ENCODE results near the gene PEX3.
"Not testable (repeated sequence)": the region's sequence is repeated elsewhere in the genome, so short reads cannot be mapped to it uniquely, and the experiment has no call there.

The PEX3 gene

GRCh38 chr6:143447865-143448264, 2.7 kb upstream of the PEX3 start:
- not testable (repeated sequence) for DNase-seq (ENCODE audit: low read depth in 2 of 2)

- DNase-seq (ENCODE audit: low read depth in 2 of 2), result no peak
Measured at GRCh38 chr6:143449082-143449713, 1.4 kb upstream of the PEX3 start.

DNA sequence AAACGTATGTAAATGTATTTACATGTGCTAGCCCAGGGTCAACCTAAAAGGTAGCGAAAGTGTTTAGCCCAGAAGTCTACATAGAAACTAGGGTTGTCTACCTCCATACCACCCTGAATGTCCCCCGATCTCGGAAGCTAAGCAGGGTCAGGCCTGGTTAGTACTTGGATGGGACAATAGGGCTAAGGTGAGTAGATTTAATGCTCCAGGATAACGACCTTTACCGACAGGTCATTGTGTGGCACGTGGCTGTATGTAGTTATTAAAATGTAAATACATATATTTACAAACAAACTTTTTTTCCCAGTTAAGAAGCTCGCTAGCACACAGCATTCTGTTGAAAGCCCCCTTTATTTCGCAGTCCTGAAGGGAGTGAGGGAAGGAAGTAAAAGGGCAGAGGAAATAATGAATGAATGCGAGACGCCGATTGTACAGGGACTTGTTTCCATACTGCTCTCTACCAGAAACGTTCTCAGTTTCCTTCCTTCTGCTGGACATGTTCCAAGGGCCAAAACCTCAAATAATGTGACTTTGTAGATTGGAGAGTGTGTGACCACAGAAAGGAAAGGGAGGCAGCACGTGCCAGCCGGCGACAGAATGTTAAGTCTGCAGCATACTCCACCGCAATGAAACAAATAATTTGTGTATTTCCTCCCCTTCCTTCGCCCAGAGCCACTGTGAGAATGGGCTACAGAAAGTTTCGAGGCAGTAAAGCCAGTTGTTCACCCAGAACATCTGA, 722 bp upstream of the PEX3 start:
- DNase-seq (ENCODE audit: low read depth in 2 of 2), result peak in 1 of 2 experiments; percentile 13

- no peak for DNase-seq (ENCODE audit: low read depth in 2 of 2)
Measured at GRCh38 chr6:143451531-143451930, 926 bp downstream of the PEX3 start.

DNA sequence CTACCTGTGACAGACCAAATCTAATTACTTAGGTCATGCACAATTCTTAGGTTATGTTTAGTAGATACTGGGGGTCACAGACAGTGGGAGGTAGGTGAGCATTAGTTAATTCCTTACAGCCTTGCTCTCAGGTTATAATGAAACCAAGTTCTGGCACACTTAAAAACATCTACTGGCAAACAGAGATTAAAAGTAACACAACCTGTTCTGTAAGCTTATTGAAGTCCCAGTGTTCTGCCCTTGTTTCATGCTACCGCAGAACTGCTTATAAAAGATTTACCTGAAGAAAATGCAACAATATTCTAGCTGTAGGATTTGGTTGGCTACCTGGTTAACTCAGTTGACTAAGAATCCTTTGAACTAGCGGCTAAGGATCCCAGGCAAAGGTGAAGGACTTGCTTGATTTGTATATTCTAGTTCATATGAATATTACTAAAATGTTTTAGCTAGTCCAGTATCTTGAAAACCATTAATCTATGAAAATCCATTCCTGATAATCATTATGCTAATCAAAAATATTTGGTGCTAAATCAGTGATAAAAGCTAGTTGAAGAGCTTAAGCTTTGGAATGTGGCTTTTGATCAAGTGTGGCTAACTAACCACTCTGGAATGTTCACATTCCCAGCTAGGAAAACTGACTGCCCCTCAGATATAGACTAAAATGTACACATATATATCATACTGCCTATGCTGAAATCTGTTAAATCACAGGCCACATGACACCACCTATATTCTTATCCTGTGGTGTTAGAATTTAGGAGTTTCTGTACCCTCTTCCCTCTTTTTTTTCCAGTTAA, 7.2 kb downstream of the PEX3 start:
- no peak for DNase-seq (ENCODE audit: low read depth in 2 of 2)

DNA sequence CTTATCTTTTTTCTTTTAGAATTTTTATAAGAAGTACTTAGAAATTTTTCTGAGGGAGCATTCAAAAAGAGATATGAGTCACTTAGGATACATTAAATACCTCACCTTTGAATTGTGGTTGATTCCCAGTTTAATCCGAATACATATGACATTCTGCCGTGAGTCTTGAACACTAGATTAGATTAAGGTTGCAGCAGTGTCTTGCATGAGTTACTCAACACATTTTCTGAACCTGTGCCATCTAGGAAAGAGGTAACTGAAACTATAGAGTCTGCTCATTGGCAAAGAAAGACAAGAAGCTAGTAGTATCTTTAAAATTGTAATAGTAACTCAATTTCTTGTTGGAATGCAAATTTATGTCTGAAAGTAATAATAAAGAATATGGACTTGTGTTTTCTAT, 14.9 kb downstream of the PEX3 start:
- no peak for DNase-seq (ENCODE audit: low read depth in 2 of 2)

- no peak for DNase-seq (ENCODE audit: low read depth in 2 of 2)
Measured at GRCh38 chr6:143468026-143468425, 17.4 kb downstream of the PEX3 start.

DNA sequence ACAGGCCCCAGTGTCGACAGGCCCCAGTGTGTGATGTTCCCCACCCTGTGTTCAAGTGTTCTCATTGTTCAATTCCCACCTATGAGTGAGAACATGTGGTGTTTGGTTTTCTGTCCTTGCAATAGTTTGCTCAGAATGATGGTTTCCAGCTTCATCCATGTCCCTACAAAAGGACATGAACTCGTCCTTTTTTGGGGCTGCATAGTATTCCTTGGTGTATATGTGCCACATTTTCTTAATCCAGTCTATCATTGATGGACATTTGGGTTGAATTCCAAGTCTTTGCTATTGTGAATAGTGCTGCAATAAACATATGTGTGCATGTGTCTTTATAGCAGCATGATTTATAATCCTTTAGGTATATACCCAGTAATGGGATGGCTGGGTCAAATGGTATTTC, 18.2 kb downstream of the PEX3 start:
- DNase-seq (ENCODE audit: low read depth in 2 of 2), result not testable (repeated sequence)

DNA sequence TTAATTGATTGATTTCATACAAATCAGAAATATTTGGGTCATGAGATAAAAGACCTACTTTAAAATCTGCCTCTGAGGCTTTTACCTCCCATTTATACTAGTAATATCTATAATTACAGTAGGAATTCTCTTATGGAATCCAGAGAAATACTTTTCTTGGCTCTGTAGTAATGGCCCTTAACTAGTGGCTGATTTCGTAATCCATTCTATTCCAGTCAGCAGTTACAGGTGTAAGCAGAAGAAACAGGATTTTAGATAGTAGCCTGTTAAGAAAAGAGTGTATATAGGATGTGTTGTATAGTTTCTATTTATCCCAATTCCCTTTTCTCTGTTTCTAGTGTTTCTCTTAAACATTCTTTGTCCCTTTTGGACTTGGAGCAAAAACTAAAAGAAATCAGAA, 21.2 kb downstream of the PEX3 start:
- no peak for DNase-seq (ENCODE audit: low read depth in 2 of 2)

DNA sequence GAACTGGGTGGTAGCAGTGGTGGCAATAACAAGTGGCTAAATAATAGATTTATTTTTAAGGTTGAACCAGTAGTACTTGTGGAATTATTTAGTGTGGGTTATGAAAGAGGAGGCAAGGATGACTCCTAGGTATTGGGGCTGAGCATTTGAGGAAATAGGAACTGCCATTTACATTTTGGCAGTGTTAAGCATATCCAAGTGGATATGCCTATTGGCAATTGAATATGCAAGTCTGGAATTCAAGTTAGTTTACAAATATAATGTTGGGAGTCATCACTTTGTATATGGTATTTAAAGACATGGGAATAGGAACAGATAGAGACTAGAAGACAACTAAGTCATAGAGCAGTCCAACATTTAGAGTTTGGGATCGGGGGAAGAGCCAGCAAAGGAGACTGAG, 25.9 kb downstream of the PEX3 start:
- DNase-seq (ENCODE audit: low read depth in 2 of 2), result no peak

DNA sequence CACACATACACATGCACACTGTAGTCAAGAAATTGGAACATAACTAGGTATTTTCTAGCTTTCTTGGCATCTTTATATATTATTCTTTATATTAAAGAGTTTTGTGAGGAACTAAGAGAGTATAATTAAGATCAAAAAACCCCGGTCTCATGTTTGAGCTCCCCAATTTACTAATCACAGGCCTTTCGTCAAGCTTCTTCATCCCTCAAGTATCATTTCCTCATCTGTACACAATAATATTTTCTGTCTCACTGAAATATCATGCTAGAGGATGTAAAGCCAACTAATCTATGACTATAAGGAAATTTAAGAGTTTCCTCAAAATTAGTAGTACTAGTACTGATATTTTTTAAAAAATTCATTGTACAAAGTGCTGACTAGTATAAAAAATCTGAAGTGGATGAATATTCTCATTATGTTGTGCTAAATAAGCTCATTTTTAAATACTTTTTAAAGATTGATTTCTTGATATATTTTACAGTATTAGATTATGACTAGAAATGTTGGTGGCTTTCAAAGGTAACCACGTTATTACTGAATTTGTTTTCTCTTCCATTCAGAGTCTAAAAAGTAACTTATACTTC, 28.0 kb downstream of the PEX3 start:
- DNase-seq (ENCODE audit: low read depth in 2 of 2), result no peak

DNA sequence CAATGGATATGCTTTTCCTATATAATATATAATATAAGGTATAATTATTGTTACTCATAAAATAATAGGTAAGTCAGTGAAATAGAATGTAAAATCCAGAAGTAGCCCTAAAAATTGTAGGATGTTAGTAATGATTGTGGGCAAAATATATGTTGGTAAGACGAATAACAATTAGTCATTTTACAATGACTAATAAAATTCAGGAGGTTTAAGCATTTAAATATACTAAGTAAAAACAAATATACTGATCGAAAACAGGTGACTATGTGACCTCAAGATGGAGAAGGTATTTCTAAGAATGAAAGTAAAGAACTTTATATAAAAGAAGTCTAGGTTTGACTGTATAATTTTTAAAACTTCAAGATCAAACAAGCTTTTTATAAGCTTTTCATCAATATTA, 32.0 kb downstream of the PEX3 start:
- no peak for DNase-seq (ENCODE audit: low read depth in 2 of 2)

DNA sequence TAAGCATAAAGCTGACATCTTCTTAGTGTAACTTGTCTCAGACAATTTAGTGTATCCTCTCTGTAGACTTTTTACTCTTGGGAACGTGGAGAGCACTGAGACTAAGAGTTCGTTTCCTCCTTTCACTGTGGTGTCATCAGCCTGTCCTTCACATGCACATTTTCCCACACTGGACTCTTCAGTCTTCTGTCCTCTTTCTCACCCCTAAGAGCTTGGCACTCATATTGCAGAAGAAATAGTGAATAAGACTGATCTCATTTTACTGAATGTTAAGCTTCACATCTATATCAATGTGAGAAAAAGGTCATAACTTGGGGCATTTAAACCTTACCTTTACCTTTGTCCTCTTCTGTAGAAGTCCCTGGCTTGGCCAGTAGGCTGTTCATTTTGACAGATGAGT, 35.4 kb downstream of the PEX3 start:
- no peak for DNase-seq (ENCODE audit: low read depth in 2 of 2)

- DNase-seq (ENCODE audit: low read depth in 2 of 2), result no peak
Measured at GRCh38 chr6:143486752-143487151, 36.1 kb downstream of the PEX3 start.

DNA sequence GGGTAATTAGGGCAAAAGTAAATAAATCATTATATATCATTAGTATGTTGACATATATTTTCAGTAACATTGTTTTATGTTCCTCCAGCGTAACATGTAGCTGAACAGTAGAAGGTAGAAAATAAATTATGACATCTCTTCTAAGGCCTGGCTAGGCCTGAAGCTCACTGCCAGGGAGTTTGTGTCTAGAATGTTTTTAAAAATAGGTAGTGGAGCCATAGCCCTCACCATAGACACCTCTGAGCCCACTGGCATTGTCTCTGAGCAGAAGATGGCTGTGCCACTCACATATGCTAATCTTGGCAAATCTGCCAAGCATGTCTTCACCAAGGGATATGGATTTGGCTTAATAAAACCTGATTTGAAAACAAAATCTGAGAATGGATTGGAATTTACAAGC, 39.6 kb downstream of the PEX3 start:
- DNase-seq (ENCODE audit: low read depth in 2 of 2), result no peak

DNA sequence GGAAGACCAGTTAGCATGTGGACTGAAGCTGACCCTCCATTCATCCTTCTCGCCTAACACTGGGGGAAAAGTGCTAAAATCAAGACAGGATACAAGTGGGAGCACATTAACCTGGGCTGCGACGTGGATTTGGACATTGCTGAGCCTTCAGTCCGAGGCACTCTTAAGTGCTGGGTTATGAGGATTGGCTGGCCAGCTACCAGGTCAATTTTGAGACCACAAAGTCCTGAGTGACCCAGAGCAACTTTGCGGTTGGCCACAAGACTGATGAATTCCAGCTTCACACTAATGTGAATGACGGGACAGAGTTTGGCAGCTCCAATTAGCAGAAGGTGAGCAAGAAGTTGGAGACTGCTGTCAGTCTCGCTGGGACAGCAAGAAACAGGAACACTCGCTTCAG, 40.2 kb downstream of the PEX3 start:
- DNase-seq (ENCODE audit: low read depth in 2 of 2), result no peak

GRCh38 chr6:143496974-143497373, 46.4 kb downstream of the PEX3 start:
- DNase-seq (ENCODE audit: low read depth in 2 of 2), result no peak

DNA sequence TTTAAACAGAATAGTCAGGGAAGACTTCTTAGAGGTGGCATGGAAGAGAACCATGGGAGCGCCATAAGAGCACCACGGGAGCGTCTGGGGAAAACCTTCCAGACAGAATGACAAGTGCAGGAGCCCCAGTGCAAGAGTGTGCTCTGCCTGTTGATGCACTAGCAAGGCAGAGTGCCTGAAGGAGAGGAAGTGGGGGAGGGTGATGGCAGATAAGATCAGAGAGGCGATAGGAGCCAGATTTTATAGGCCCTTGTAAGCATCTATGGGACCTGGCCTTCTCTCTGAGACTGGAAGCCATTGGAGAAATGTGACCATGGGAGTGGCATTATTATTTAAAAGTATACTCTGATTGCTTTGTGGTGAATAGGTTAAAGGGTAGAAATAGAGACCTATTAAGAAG, 47.8 kb downstream of the PEX3 start:
- DNase-seq (ENCODE audit: low read depth in 2 of 2), result no peak

DNA sequence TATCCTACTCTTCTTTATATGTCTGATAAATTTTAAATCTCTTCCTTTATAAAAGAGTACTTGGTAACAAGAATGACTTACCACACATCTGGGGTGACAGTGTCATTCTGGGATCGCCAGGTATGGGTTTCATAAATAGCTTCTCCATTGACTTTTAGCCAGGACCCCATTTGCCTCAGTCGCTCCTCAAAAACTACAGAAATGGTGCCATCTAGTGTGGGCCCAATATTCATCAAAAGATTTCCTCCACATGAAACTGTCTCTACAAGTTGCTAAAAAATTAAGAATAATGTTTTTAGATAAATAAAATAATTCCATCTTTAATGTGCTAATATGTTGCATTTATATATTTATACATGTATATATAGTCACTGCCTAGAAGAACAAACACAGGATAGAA, 51.2 kb downstream of the PEX3 start:
- DNase-seq (ENCODE audit: low read depth in 2 of 2), result no peak

DNA sequence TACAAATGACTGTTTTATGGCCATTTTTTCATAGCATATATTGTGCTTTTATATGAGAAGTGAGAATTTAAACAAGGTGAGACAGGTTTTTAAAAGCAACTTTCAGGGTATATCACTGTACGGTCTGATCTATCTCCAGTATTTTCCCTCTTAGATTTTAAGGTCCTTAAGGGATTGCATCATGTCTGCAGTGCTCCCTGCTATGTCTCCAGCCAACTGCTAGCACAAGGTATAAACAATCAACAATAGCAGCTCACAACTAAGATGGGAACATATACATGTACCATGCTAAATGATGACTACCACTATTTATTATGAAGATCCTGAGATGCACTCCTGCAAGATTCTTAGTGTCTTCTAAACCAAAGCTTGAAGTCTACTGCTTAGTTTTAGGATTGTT, 53.8 kb downstream of the PEX3 start:
- no peak for DNase-seq (ENCODE audit: low read depth in 2 of 2)

GRCh38 chr6:143505111-143505510, 54.5 kb downstream of the PEX3 start:
- no peak for DNase-seq (ENCODE audit: low read depth in 2 of 2)

GRCh38 chr6:143505537-143505936, 54.9 kb downstream of the PEX3 start:
- no peak for DNase-seq (ENCODE audit: low read depth in 2 of 2)

GRCh38 chr6:143506199-143506598, 55.6 kb downstream of the PEX3 start:
- DNase-seq (ENCODE audit: low read depth in 2 of 2), result no peak
